GM18502 (cell line): Measurements from ENCODE around the gene CNST.
"Not testable (repeated sequence)": the region's sequence is repeated elsewhere in the genome, so short reads cannot be mapped to it uniquely, and the experiment has no call there.

Source experiments
- ATAC-seq: cut with Tn5 transposase; IDR thresholded peaks from one replicate; pipeline ENCODE4 v1.9.1; 2021; ENCODE audit warnings: mild to moderate bottlenecking; ENCODE audit not compliant: unreplicated experiment, poor library complexity

Gene CNST

GRCh38 chr1:246659594-246660140 lies 93.4 kb downstream of the CNST start:
- no peak for ATAC-seq

- no peak for ATAC-seq
Observed at GRCh38 chr1:246661451-246661850, 95.2 kb downstream of the CNST start.

- ATAC-seq: no peak
Observed at GRCh38 chr1:246667773-246668172, 101.5 kb downstream of the CNST start.

GRCh38 chr1:246669659-246670058 lies 103.4 kb downstream of the CNST start:
- no peak for ATAC-seq

GRCh38 chr1:246674049-246674448 lies 107.8 kb downstream of the CNST start:
- no peak for ATAC-seq

- no peak for ATAC-seq
Observed at GRCh38 chr1:246677842-246678241, 111.6 kb downstream of the CNST start.

- no peak for ATAC-seq
Observed at GRCh38 chr1:246678816-246679793, 112.8 kb downstream of the CNST start.

- no peak for ATAC-seq
Observed at GRCh38 chr1:246679794-246680177, 113.5 kb downstream of the CNST start.

- no peak for ATAC-seq
Observed at GRCh38 chr1:246680190-246680589, 113.9 kb downstream of the CNST start.

GRCh38 chr1:246680696-246681130 lies 114.5 kb downstream of the CNST start:
- ATAC-seq: no peak

- ATAC-seq: no peak
Observed at GRCh38 chr1:246681900-246682895, 115.9 kb downstream of the CNST start.

GRCh38 chr1:246683521-246683920 lies 117.3 kb downstream of the CNST start:
- no peak for ATAC-seq

GRCh38 chr1:246687002-246687401 lies 120.7 kb downstream of the CNST start:
- ATAC-seq: no peak

- ATAC-seq: peak; percentile 99
Observed at GRCh38 chr1:246689409-246690008, 123.3 kb downstream of the CNST start.

- no peak for ATAC-seq
Observed at GRCh38 chr1:246690100-246690499, 123.8 kb downstream of the CNST start.

- ATAC-seq: no peak
Observed at GRCh38 chr1:246691622-246692495, 125.6 kb downstream of the CNST start.

GRCh38 chr1:246694213-246694895 lies 128.1 kb downstream of the CNST start:
- not testable (repeated sequence) for ATAC-seq

- no peak for ATAC-seq
Observed at GRCh38 chr1:246695136-246695535, 128.9 kb downstream of the CNST start.

- ATAC-seq: no peak
Observed at GRCh38 chr1:246695666-246696065, 129.4 kb downstream of the CNST start.
